GM21825 (cell line): Measurements from ENCODE around the gene CD9.

Source experiments
- ATAC-seq: cut with Tn5 transposase; IDR thresholded peaks from one replicate; pipeline ENCODE4 v1.9.1; 2021; ENCODE audit warnings: mild to moderate bottlenecking, moderate library complexity; ENCODE audit not compliant: unreplicated experiment

The CD9 gene

DNA sequence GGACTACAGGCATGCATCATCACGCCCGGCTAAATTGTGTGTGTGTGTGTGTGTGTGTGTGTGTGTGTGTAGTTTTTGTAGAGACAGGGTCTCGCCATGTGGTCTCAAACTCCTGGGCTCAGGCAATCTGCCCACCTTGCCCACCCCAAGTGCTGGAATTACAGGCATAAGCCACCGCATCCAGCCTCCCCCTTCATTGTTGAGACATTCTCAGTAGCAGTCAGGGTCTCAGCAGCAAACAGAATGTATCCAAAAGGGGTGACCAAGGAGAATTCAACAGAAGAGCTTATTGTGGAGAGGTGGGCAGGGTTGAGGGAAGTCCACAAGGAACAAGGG, 73.0 kb downstream of the CD9 start:
- no peak for ATAC-seq

DNA sequence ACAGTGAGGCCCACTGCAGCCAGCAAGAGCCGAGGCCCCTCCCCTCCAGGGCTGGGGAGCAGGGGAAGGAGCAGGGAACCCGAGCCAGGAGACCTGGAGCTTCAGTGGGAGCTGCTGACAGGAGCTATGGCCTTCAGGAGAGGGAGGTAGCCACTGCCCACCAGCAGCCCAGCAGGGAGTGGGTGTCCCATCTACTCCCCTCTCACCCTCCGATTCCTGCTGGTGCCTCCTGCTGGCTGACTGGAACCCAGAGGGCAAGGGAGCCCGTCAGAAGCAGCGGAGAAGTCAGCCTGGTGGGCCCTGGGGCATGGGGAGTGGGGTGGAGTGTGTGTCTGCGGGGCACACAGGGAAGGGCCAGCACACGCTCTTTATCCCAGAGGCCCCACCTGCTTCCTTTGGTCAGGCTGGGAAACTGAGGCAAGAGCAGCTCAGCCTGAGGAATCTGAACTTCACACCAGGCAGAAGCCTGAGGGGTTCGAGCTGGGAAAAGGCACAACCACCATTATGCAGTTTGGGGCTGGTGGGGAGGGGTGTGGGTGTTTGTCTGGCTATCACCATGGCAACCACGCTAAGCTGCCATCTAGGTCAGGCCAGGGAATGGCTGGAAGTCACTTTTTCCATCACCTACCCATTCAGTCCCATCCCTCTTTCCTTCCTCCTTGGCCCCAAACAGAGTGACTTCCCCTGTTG, 73.5 kb downstream of the CD9 start:
- no peak for ATAC-seq

DNA sequence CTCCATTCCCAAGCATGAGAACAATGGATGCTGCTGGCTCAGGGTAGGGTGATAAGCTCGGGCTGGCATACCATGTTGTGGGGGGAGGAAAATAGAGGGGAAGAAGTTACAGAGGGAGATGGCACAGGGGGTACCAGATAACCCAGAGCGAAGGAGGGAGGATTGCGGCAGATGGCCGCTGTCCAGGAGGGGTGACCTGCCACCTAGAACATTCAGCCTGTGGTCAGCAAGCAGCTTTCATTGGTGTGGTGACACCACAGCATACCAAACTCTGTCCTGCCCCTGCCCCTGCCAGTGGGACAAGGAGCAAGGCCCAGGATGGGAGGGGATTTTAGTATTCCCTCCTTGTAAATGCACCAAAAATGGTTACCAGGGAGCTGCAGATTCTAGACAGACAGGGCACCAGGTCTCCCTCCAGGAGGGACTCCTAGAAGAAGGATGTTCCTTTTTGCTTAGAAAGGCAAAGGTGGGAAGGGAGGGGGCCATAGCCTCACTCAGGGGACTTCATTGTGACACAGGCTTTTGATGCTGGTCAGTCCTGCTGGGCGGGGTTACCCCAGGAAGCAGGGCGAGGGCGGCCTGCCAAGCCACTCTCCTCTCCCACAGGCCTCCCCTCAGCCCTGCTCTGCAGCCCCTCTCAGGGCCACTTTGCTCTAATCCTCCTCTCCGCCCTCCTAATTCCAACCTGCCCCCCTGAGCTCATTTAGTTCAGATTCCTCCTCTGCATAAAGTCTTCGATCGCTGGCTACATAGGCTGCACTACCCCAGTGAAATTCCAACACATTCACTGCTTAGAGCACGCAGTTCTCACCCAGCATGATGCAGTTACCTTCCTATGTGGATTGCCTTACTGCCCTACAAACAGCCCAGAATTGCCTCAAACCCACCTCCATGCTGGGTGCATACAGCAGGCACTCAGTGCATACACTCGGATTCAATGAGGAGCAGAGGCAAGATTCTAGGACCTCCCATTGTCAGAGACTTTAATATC, 74.3 kb downstream of the CD9 start:
- ATAC-seq, result no peak

DNA sequence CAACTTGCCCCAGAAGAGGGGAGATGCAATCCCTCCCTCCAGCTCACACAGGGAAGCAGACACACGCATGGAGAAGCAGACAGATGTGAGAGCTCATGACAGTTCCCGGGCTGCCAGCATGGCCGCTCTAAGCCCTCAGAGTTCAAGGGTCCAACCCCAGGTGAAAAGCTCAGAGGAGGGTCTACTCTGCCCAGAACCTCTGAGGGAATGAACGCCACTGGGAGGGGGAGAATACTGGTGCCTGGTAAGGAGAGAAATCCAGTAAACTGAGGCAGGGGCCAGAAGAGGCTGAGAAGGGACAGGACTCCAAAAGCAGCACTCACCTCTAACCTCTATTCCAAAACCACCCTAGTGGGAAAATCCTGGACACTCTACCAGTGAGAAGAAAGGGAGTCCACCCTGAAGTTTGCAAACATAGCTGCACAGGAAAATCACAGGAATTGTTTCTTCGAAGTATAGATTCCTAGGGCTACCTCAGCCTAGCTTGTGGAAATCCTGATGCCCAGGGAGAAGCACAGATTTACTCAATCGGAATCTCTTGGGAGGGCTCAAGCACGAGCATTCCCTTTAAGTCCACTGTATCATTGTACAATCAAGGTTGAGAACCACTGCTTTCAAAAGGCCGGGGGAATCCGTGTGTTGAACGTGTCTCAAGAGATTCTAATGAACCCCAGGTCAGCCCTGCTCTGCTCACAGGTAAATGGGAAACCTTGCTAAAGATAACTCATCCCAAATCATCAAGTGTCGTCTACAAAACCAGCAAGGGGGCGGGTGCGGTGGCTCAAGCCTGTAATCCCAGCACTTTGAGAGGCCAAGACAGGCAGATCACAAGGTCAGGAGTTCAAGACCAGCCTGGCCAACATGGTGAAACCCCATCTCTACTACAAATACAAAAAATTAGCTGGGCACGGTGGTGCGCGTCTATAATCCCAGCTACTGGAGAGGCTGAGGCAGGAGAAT, 76.0 kb downstream of the CD9 start:
- no peak for ATAC-seq

DNA sequence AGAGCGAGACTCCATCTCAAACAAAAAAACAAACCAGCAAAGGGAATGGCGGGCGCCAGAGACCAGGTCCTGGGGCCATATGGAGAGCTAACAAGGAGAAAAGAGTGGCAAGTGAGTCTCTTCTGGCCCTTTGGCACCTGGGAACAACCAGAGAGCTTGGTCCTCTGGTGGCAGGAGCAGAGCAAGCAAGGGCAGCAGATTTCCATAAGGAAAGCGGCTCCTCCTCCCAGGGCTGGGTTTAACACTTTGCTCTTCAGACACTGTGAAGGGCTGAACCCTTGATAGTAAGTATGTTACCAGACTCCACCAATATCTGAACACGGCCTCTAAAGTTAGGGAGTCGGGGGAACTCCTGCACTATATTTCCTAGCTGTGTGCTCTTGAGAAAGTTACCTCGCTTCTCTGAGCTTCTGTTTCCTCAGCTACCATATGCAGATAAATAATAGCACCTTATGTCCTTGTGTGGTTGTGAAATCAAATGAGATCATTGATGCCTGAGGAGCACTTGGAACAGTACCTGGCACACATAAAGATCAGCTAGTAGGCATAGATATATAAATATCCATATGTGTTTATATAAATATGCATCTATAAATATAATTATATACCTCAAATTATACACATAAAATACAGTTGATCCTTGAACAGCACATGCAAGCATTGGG, 76.9 kb downstream of the CD9 start:
- no peak for ATAC-seq

DNA sequence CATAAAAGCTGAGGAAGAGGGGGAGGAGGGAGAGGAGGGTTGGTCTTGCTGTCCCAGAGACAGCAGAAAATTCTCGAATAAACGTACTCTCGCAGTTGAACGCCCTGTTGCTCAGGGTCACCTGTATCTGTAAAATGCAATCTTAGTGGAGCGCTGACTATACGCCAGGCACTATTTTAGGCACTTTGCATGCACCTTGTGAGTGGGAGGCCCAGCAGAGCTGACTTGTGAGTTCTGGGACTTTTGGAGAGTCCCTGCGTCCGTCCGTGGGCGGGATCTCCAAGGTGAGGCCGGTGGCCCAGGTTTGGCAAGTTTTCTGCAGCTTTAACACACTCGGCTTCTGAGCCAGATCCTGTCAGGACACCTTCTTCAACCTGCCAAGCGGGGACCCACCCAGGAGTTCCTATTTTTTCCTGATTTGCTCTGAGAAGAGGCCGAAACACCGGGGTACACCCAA, 77.8 kb downstream of the CD9 start:
- peak; percentile 22 for ATAC-seq

DNA sequence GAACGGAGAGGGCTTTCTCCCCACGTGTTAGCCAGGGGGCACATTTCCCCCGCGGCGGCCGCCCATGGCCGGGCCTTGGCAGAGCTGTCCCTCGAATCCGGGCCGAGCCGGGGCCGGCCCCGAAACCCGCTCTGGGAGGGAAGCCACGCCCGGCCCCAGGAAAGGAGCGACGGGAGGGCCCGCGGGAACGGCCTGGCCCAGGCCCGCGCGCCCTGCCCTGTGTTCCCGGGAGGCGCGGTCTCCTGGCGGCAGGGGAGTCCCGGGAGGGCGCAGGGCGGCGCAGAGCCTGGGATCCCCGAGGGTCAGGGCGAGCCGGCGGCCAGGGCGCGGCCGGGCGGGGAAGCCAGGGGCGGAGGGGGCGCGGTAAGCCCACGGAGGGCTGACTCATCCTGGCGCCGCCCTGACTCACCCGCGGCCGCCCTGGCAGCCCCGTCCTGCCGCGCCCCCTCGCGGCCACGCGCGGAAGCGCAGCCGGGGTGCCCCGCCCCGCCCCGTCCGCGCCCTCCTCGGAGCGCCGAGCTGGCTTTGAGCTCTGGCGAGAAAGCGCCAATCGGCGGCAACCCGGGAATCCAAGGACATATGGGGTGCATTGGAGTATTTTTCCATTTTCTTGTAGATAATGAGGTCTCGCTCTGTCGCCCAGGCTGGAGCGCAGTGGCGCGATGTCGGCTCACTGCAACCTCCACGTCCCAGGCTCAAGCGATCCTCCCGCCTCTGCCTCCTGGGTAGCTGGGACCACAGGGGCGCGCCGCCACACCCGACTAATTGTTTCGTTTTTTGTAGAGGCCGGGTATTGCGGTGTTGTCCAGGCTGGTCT, 78.4 kb downstream of the CD9 start:
- peak; percentile 71 for ATAC-seq

DNA sequence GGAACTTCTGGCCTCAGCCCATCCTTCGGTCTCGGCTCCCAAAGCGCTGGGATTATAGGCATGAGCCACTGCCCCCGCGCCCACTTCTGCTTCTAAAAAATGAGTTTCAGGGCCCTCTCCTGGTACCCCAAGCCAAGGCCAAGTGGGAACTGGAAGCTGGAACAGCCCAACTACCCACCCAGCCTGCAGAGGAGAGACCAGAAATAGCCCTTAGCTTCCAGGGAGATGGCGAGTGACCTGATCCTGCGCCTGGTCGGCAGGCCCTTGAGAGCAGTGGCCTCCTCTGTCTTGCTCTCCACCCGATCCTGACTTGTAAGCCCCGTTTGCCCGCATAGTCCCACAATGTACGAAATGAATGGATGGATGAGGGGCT, 79.0 kb downstream of the CD9 start:
- no peak for ATAC-seq

DNA sequence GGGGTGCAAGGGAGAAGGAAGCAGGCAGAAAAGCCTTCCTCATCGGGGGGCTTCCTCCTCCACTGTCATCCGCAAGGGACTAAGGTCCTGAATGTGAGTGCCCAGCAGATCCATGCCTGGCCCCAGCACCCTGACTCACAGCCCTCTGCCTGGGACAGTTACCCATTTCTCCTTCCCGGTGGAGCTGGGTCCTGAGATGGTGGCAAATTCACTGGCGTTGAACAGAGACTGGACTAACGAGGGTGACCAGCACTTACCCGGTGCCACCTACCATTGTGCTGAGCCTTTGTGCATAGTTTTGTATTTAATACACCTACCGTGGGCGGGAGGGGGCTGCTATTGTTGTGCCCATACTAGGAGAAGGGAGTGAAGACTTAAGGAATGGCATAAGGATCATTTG, 79.4 kb downstream of the CD9 start:
- ATAC-seq, result no peak

DNA sequence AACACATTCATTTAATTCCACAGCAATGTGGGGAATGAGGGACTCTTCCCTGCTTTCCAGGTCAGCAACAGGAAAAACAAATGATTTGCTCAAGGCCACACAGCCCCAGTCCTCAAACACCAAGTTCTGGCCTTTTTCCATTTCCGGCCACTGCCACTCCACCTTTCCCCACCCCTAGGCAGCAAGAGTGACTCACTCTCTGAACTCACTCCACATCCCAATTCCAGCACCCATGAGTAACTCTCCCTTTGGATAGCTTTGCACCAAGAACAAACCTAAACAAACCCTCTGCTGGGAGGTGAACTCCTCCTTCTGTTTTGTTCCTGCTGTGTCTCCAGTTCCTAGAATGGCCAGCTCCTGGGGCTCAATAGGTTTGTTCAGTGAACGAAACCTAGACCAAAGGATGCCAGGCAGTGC, 79.9 kb downstream of the CD9 start:
- no peak for ATAC-seq

DNA sequence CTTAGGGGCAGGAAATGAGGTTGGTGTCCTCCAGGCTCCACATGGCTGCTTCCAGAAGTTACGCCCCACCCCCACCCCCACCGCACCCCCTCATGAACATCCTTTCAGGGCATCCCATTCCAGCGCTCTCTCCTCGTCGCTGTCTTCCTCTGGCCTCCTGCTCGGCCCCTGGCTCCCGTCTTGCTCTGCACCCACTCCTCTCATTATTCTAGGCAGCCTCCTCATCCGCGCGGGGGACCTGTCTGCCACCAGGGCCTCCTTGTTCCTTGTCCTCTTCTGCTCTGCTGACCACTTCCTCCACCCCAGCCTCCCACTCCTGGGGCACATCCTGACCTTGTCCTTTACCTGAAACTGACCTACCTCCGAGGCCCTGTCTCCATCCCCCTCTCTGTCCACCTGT, 80.5 kb downstream of the CD9 start:
- ATAC-seq, result no peak

DNA sequence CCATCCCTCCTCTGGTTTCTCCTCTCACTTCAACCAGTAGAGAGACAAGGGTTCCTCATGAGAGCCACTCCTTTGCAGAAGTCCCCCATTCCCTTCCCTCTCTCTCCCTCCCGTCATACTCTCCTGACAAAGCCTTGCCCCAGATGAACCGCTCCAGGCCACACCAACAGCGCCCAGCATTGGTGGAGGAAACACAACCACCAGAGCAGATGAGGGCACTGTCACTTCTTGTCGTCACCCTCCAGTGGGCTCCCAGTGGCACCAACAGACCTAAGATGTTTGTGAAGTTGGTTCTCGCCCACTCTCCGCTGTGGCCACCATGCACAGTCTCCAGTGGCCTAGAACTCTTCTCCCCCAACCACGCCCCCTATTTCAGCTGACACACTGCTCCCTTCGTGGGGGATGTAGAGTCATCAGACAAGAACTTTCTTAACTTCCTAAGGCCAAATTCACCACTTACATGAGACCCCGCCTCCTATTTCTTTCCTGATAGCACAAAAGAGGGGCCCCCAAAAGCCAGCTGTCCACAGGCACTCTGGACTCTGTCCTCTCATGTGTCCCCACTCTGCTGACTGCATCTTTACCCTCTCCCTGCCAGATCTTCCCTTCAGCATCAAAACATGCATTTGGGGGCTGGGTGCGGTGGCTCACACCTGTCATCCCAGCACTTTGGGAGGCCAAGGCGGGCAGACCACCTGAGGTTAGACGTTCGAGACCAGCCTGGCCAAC, 81.0 kb downstream of the CD9 start:
- ATAC-seq, result no peak

DNA sequence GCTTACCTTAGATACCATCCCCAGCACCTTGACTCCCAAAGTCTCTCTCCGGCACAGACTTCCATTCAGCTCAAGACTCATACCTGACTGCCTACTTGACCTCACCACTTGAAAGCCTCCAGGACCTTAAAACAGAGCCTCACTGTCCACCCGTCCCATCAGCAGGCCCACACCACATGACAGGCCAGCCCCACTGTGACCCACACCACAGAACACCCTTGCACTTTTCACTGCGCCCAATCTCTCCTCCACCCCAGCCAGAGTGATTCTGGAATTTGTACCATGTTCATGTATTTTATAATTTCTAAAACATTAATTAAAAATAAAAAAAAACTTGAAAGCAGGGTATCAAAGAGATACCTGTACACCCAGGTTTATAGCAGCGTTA, 82.2 kb downstream of the CD9 start:
- ATAC-seq, result no peak

DNA sequence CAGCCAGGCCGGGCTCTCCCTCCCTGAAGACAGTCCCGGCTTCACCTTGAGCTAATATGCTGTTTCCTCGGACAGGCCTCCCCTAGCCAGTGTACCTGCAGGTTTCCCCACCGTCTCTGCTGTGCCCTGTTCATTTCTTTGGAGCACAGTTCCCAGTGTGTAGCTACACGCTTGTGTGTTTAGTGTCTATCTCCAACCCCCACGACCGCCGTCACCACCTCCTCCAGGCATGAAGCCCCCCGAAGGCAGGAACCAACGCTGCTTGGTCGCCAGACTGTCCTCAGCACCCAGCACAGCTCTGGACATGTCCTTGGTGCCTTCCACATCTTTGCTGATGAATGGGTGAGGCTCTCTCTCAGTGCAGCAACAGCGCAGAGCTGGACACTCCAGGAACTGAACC, 84.1 kb downstream of the CD9 start:
- no peak for ATAC-seq

DNA sequence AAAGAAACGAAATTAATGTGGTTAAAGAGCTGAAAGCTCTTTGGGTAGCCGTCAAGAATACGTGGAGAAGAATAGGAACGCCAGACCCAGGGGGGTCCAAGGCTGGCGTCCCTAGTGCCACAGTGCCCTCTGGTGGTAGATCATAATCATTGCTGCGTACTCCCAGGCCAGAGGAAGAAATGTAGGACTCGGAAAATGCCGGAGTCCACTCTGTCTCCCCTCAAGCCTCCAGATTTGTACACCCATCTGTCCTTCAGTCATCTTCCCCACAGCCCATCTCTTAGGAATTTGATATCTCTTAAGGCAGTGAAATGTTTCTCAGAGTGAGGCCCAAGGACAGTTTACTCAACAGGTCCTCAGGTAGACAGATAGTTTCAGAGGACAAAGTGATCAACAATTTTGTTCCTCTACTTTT, 84.9 kb downstream of the CD9 start:
- ATAC-seq, result no peak

DNA sequence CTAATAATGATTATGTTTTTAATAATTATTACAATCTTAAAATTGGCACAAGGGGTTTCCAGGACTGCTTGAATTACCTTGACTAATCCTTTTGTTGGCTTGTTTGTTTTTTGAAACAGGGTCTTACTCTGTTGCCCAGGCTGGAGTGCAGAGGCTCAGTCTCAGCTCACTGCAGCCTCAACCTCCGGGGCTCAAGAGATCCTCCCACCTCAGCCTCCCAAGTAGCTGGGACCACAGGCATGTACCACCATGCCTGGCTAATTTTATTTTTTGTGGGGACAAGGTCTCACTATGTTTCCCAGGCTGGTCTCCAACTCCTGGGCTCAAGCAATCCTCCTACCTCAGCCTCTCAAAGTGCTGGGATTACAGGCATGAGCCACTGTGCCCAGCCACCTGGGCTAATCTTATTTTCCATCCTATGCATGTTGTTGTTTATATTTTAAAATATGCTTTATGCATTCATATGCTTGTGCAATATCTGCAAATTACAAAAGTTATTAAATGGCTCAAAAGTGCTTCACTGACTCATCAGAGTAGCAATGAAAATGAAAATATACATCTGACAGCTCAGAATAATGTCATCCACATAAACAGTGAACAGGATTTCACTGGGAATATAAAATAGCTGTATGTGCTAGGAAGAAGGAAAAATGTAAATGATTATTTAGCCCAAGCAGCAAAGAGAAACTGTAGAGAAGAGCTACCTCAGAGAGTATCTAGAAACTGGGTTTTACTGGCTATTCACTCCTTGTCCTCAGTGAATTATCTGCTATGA, 85.5 kb downstream of the CD9 start:
- no peak for ATAC-seq
